A673 (cell line): ENCODE data around the gene RUSF1.

ENCODE experiments used
- CTCF ChIP-seq: fragments of 300-800, 200-600 bp; sonication (generic); conservative IDR thresholded peaks from 2 replicates; pipeline ENCODE4 v1.5.1; 2017; ENCODE audit warnings: low read depth, mild to moderate bottlenecking, antibody characterized with exemption, low read length, moderate library complexity, mixed read lengths
- EZH2 ChIP-seq: fragments of 200-600 bp; sonication (generic); IDR thresholded peaks from 2 replicates; pipeline ENCODE4 v1.6.1; 2017; ENCODE audit warnings: borderline replicate concordance, low read depth, mild to moderate bottlenecking, mixed read lengths, antibody characterized with exemption, low read length; ENCODE audit not compliant: poor library complexity, severe bottlenecking

- TF ChIP-seq CTCF (no peak), EZH2 (no peak)
Measured at GRCh38 chr16:31513126-31513525, 4.9 kb upstream of the RUSF1 start.
